H1 (cell line): ENCODE data around the gene PDP2. TPM values are rescaled to one million over a fixed set of nuclear protein-coding genes. Genes with fewer than 3 reads are reported as not detected.

Experiments used
- CTCF ChIA-PET: fragments of 300-600 bp; sonication (Branson Sonifier 250); formaldehyde crosslinking; loops from one replicate; lab custom pipeline; 2021; ENCODE audit not compliant: partially characterized antibody; lab: Charles Lee
- POLR2A ChIA-PET: fragments of 300-600 bp; sonication (Branson Sonifier 250); formaldehyde crosslinking; loops from one replicate; lab custom pipeline; 2021; ENCODE audit warnings: inconsistent platforms; ENCODE audit not compliant: partially characterized antibody; lab: Charles Lee
- DNase-seq, 2 experiments: peaks; one replicate each; pipeline versions ENCODE4 v3.0.0 to v3.0.0-alpha.2; 2010 to 2022; ENCODE audit warnings: low spot score in 2 of 2, low read depth in 1 of 2, mixed read lengths in 1 of 2
- FAIRE-seq: peaks from 2 replicates; lab custom pipeline; 2011; peaks lifted over from hg19 to GRCh38; lab: Jason Lieb, UNC
- H2AFZ ChIP-seq: 2 replicates; pipeline ENCODE4 v1.8.1; 2012; ENCODE audit warnings: low read length, inconsistent platforms
- H2AK5ac ChIP-seq: 2 replicates; pipeline ENCODE4 v1.6.1; 2013; ENCODE audit warnings: low read depth, low read length
- H2BK120ac ChIP-seq: replicated peaks from 2 replicates; pipeline ENCODE3; 2013; ENCODE audit warnings: low read depth, low read length, inconsistent platforms
- H2BK12ac ChIP-seq: 2 replicates; pipeline ENCODE4 v1.6.1; 2013; ENCODE audit warnings: low read depth, low read length
- H2BK15ac ChIP-seq: 2 replicates; pipeline ENCODE4 v1.6.1; 2013; ENCODE audit warnings: low read length
- H2BK20ac ChIP-seq: 2 replicates; pipeline ENCODE4 v1.6.1; 2013; ENCODE audit warnings: low read length
- H2BK5ac ChIP-seq: 2 replicates; pipeline ENCODE4 v1.6.1; 2013; ENCODE audit warnings: low read depth, low read length
- H3K14ac ChIP-seq: 2 replicates; pipeline ENCODE4 v1.6.1; 2013; ENCODE audit warnings: inconsistent platforms; ENCODE audit not compliant: insufficient read length
- H3K18ac ChIP-seq: 2 replicates; pipeline ENCODE4 v1.6.1; 2013; ENCODE audit warnings: low read length; ENCODE audit errors: extremely low read depth
- H3K23ac ChIP-seq: 2 replicates; pipeline ENCODE4 v1.6.1; 2013; ENCODE audit warnings: inconsistent platforms; ENCODE audit not compliant: insufficient read length
- H3K23me2 ChIP-seq: 2 replicates; pipeline ENCODE4 v1.6.1; 2013; ENCODE audit warnings: low read depth, low read length
- H3K27ac ChIP-seq: 2 replicates; pipeline ENCODE4 v1.6.1; 2011; ENCODE audit warnings: low read depth, low read length, inconsistent platforms
- H3K27me3 ChIP-seq, 4 experiments: replicated peaks in 1 of 4; 1 replicate in 1 of 4; 2 replicates in 3 of 4; pipeline versions ENCODE4 v1.6.1 to v1.8.1; 2011 to 2013; ENCODE audit warnings: low read length in 3 of 4, mild to moderate bottlenecking in 3 of 4, inconsistent platforms in 2 of 4, mixed read lengths in 2 of 4, moderate library complexity in 1 of 4; ENCODE audit not compliant: control insufficient read depth in 3 of 4, insufficient read depth in 3 of 4; ENCODE audit errors: extremely low read depth in 1 of 4
- H3K36me3 ChIP-seq, 4 experiments: 2 replicates each; pipeline versions ENCODE4 v1.6.1 to v1.8.1; 2011 to 2013; ENCODE audit warnings: mild to moderate bottlenecking in 4 of 4, low read length in 3 of 4, moderate library complexity in 2 of 4, control low read depth in 1 of 4, inconsistent platforms in 1 of 4; ENCODE audit not compliant: insufficient read depth in 4 of 4, control insufficient read depth in 2 of 4
- H3K4ac ChIP-seq: replicated peaks from 2 replicates; pipeline ENCODE3; 2013; ENCODE audit warnings: low read length, low read depth, mixed read lengths, inconsistent platforms; ENCODE audit not compliant: insufficient read length
- H3K4me1 ChIP-seq, 4 experiments: replicated peaks in 1 of 4; 1 replicate in 1 of 4; 2 replicates in 3 of 4; pipeline versions ENCODE4 v1.6.1 to v1.8.1; 2011 to 2013; ENCODE audit warnings: low read length in 3 of 4, inconsistent platforms in 2 of 4, mixed read lengths in 1 of 4; ENCODE audit not compliant: insufficient read depth in 4 of 4, control insufficient read depth in 3 of 4
- H3K4me2 ChIP-seq, 2 experiments: 2 replicates each; pipeline versions ENCODE4 v1.6.1 to v1.8.1; 2011 to 2013; ENCODE audit warnings: low read depth in 2 of 2, low read length in 2 of 2, control low read depth in 1 of 2, inconsistent platforms in 1 of 2, mild to moderate bottlenecking in 1 of 2; ENCODE audit not compliant: insufficient read depth in 1 of 2
- H3K4me3 ChIP-seq, 4 experiments: fragments of 200-600, 300-600 bp in 1 of 4; sonication (generic), shearing (Covaris generic), sonication (Bioruptor Twin) in 1 of 4; 2 replicates each; pipeline versions ENCODE4 v1.5.1 to v1.8.1; 2011 to 2016; ENCODE audit warnings: low read length in 4 of 4, low read depth in 3 of 4, control low read depth in 2 of 4, inconsistent platforms in 2 of 4, mild to moderate bottlenecking in 2 of 4, mixed read lengths in 1 of 4, moderate library complexity in 1 of 4; ENCODE audit not compliant: insufficient read depth in 2 of 4; ENCODE audit errors: extremely low read depth in 1 of 4
- H3K56ac ChIP-seq: replicated peaks from 2 replicates; pipeline ENCODE3; 2013; ENCODE audit warnings: low read depth, mild to moderate bottlenecking, mixed read lengths, low read length, inconsistent platforms; ENCODE audit not compliant: insufficient read length
- H3K79me1 ChIP-seq: 2 replicates; pipeline ENCODE4 v1.6.1; 2013; ENCODE audit warnings: low read depth, low read length, control low read depth
- H3K79me2 ChIP-seq, 2 experiments: 2 replicates each; pipeline versions ENCODE4 v1.6.1 to v1.8.1; 2012 to 2013; ENCODE audit warnings: low read length in 2 of 2, mild to moderate bottlenecking in 2 of 2, inconsistent platforms in 1 of 2; ENCODE audit not compliant: insufficient read depth in 2 of 2, control insufficient read depth in 1 of 2
- H3K9ac ChIP-seq, 4 experiments: replicated peaks in 1 of 4; 1 replicate in 1 of 4; 2 replicates in 3 of 4; pipeline versions ENCODE4 v1.6.1 to v1.8.1; 2011 to 2013; ENCODE audit warnings: low read depth in 3 of 4, low read length in 3 of 4, control low read depth in 2 of 4, mild to moderate bottlenecking in 2 of 4, moderate library complexity in 2 of 4, inconsistent platforms in 1 of 4; ENCODE audit errors: extremely low read depth in 1 of 4
- H3K9me3 ChIP-seq, 2 experiments: 2 replicates each; pipeline versions ENCODE4 v1.6.1 to v1.8.1; 2012 to 2013; ENCODE audit warnings: mild to moderate bottlenecking in 2 of 2, moderate library complexity in 2 of 2, control low read depth in 1 of 2, inconsistent platforms in 1 of 2, low read depth in 1 of 2, low read length in 1 of 2, mixed read lengths in 1 of 2; ENCODE audit not compliant: insufficient read depth in 2 of 2
- H4K20me1 ChIP-seq, 2 experiments: replicated peaks in 1 of 2; 2 replicates each; pipeline versions ENCODE3 to v1.8.1; 2011 to 2013; ENCODE audit warnings: inconsistent platforms in 2 of 2, low read length in 2 of 2, mild to moderate bottlenecking in 1 of 2; ENCODE audit not compliant: insufficient read depth in 2 of 2, control insufficient read depth in 1 of 2
- H4K5ac ChIP-seq: 2 replicates; pipeline ENCODE4 v1.6.1; 2013; ENCODE audit warnings: low read length, low read depth, mixed read lengths, inconsistent platforms; ENCODE audit not compliant: insufficient read length
- H4K8ac ChIP-seq: 2 replicates; pipeline ENCODE4 v1.8.0; 2013; ENCODE audit warnings: mild to moderate bottlenecking, moderate library complexity, low read length, inconsistent platforms; ENCODE audit not compliant: insufficient read depth; ENCODE audit errors: extremely low read depth
- H4K91ac ChIP-seq: replicated peaks from 2 replicates; pipeline ENCODE3; 2013; ENCODE audit warnings: low read length, mixed read lengths, inconsistent platforms; ENCODE audit not compliant: insufficient read length
- BRCA1 ChIP-seq: IDR thresholded peaks from 2 replicates; pipeline ENCODE4 v1.6.1; 2012; ENCODE audit warnings: low read depth, low read length, improper control_type of control experiment
- CEBPB ChIP-seq: IDR thresholded peaks from 2 replicates; pipeline ENCODE4 v1.6.1; 2012; ENCODE audit warnings: low read depth, low read length
- CHD1 ChIP-seq: IDR thresholded peaks from 2 replicates; pipeline ENCODE4 v1.6.1; 2012; ENCODE audit warnings: low read depth, low read length, improper control_type of control experiment
- MAFK ChIP-seq: IDR thresholded peaks from 2 replicates; pipeline ENCODE4 v1.6.1; 2012; ENCODE audit warnings: low read depth, mild to moderate bottlenecking, improper control_type of control experiment, low read length
- POLR2AphosphoS5 ChIP-seq: IDR thresholded peaks from 2 replicates; pipeline ENCODE4 v1.6.1; 2011; ENCODE audit warnings: low read depth, low read length
- RNF2 ChIP-seq: fragments of 200-900, 300-1000 bp; sonication (generic); IDR thresholded peaks from 2 replicates; pipeline ENCODE4 v1.7.1; 2016; ENCODE audit warnings: borderline replicate concordance, low read depth, mild to moderate bottlenecking, antibody characterized with exemption, low read length; ENCODE audit not compliant: poor library complexity, severe bottlenecking; ENCODE audit errors: missing control alignments
- SIN3A ChIP-seq, 2 experiments: IDR thresholded peaks in 1 of 2; conservative IDR thresholded peaks in 1 of 2; 2 replicates each; pipeline ENCODE4 v1.6.1; 2011 to 2012; ENCODE audit warnings: low read length in 2 of 2, improper control_type of control experiment in 1 of 2, low read depth in 1 of 2, mild to moderate bottlenecking in 1 of 2
- SP1 ChIP-seq: IDR thresholded peaks from 2 replicates; pipeline ENCODE4 v1.6.1; 2011; ENCODE audit warnings: low read depth, low read length
- TEAD4 ChIP-seq: IDR thresholded peaks from 2 replicates; pipeline ENCODE4 v1.6.1; 2012; ENCODE audit warnings: low read depth, low read length, inconsistent platforms, mixed read lengths
- YY1 ChIP-seq: IDR thresholded peaks from 2 replicates; pipeline ENCODE4 v1.6.1; 2011; ENCODE audit warnings: low read depth, mild to moderate bottlenecking, low read length
- WGBS, 2 experiments: shearing (Covaris generic) in 1 of 2; methylation state at CpG; one replicate each; pipeline versions ENCODE4 v1.1.6 to v1.1.7; 2013 to 2015; ENCODE audit warnings: low lambda C conversion rate in 2 of 2, mixed read lengths in 2 of 2, inconsistent platforms in 1 of 2, low coverage in 1 of 2, missing lambda C conversion rate in 1 of 2; ENCODE audit not compliant: insufficient replicate concordance in 2 of 2, insufficient coverage in 1 of 2, insufficient read length in 1 of 2; ENCODE audit errors: extremely low coverage in 1 of 2, missing lambda C conversion rate in 1 of 2; 5-methylcytosine and 5-hydroxymethylcytosine counted together
- polyA plus RNA-seq, 7 experiments: library from polyadenylated mRNA; depleted of rRNA in 3 of 7; stranded (reverse) in 5 of 7; unstranded in 2 of 7; fragments of >200 nt in 5 of 7; fragments of 200-250 nt in 2 of 7; gene quantifications; 1 replicate in 5 of 7; 2 replicates in 1 of 7; 4 replicates in 1 of 7; pipeline versions ENCODE4 v1.2.1 to v1.2.3, GENCODE V29; 2011 to 2013; ENCODE audit warnings: missing spikeins in 2 of 7, mixed read lengths in 2 of 7
- total RNA-seq: library from RNA; stranded (reverse); fragmentation: NEBNext Ultra II Directional; extraction: Animal tissue kit (Norgen Biotek cat#: 25700); gene quantifications from 2 replicates; pipeline ENCODE4 v1.2.1, GENCODE V29; 2021
- TF ChIP-seq, protein P1 (sequence below): IDR thresholded peaks from 2 replicates; pipeline ENCODE4 v1.6.1; 2012; ENCODE audit warnings: low read length, inconsistent platforms

PDP2 gene
- total and polyA plus RNA-seq, 2 of the 8 experiments (the other 6 are each of a cell fraction or from before 2014, with no cell fraction given): 11.7 to 36.5 TPM

DNA sequence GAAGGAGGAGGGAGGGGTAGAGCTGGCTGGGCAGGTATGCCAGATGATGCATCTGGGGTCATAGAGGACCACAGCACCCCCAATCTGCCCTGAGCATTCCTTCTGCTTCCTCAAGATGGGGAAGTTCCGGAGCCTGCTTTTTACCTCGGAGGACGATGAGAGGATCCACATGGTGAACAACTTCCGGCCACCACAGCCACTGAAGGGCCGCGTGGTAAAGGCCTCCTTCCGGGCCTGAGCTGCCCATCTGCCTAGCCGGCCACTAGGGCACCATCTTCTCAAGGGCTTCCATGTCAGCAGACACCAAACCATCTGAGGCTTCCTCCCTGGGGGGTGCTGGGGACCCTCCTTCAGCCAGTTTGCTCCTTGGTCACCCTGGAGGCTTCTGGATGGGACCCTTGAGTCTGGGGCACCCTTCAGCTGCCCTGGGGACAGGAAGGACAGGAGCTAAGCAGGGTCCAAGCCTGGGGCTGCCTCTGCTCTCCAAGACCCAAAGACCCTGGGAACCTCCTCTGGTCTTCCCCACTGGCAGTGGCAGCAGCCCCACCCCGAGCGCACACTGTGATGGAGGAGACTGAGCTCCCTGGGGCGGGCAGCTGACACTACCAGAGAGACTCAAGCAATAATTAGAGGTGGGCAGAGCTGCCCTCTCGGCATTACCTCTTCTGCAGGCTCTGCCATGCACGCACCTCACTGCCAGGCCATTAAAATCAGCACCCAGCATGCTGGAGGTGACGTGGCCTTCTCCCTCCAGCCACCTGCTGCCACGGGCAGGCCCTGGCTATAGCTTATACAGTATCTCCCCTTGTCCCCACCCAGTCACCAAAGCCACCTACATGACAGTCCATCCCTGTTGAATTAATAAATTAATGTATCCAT lies 26.8 kb upstream of the PDP2 start:
- no peak overlapping the region for H2BK15ac ChIP-seq
- no peak overlapping the region for H4K8ac ChIP-seq
- no peaks in the 10 kb centered on the region for H3K4me1 ChIP-seq
- no peak overlapping the region for H2BK20ac ChIP-seq
- H2BK5ac ChIP-seq: no peak overlapping the region
- no peaks in the 10 kb centered on the region for H3K36me3 ChIP-seq
- H3K9me3 ChIP-seq: no peaks in the 10 kb centered on the region
- FAIRE-seq: no peak
- H3K27ac ChIP-seq: no peak overlapping the region
- no peak overlapping the region for H3K4me3 ChIP-seq
- no peak overlapping the region for H2AFZ ChIP-seq
- no peak overlapping the region for H3K4me2 ChIP-seq
- no peak overlapping the region for H3K9ac ChIP-seq
- H2AK5ac ChIP-seq: no peak overlapping the region
- ChIA-PET POLR2A (interaction anchor here (0.6 to 1.8 kb wide), 3 partner anchors 9 to 159 kb away, joined by 3 to 7 read pairs (median 3); no protein-coding TSS in a partner anchor), CTCF (interaction anchor here (0.6 to 9.3 kb wide), 10 partner anchors 9 to 369 kb away, joined by 3 to 80 read pairs (median 5); partner anchors contain the start of gene NAE1)
- no peak overlapping the region for H4K91ac ChIP-seq
- no peak overlapping the region for H3K23ac ChIP-seq
- H4K5ac ChIP-seq: no peak overlapping the region
- H3K27me3 ChIP-seq: no peaks in the 10 kb centered on the region
- H3K4ac ChIP-seq: no peak overlapping the region
- H2BK120ac ChIP-seq: no peak overlapping the region
- no peaks in the 10 kb centered on the region for H3K79me2 ChIP-seq
- 84% methylated on average over 15 of the region's 15 CpGs; no CpG with 5 or more reads in 1 of the 2 experiments for WGBS, 2 experiments
- no peak overlapping the region for H2BK12ac ChIP-seq
- H3K56ac ChIP-seq: no peak overlapping the region
- H3K23me2 ChIP-seq: no peaks in the 10 kb centered on the region
- no peak for DNase-seq
- no peak overlapping the region for H3K18ac ChIP-seq
- no peak overlapping the region for H3K14ac ChIP-seq
- H3K79me1 ChIP-seq: no peaks in the 10 kb centered on the region
- no peaks in the 10 kb centered on the region for H4K20me1 ChIP-seq
- TF ChIP-seq YY1: no peak
- no peak for TF ChIP-seq RNF2
- TF ChIP-seq CEBPB: no peak
- TF ChIP-seq POLR2AphosphoS5: no peak
- no peak for TF ChIP-seq TEAD4
- no peak for TF ChIP-seq SIN3A (conservative IDR thresholded peaks at IDR 0.05 in 1 of 2, IDR thresholded peaks at IDR 0.05 in 1 of 2; ENCODE audit: low read depth in 1 of 2, low read length in 2 of 2)
- TF ChIP-seq, protein P1, sequence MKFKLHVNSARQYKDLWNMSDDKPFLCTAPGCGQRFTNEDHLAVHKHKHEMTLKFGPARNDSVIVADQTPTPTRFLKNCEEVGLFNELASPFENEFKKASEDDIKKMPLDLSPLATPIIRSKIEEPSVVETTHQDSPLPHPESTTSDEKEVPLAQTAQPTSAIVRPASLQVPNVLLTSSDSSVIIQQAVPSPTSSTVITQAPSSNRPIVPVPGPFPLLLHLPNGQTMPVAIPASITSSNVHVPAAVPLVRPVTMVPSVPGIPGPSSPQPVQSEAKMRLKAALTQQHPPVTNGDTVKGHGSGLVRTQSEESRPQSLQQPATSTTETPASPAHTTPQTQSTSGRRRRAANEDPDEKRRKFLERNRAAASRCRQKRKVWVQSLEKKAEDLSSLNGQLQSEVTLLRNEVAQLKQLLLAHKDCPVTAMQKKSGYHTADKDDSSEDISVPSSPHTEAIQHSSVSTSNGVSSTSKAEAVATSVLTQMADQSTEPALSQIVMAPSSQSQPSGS: no peak
- no peak for TF ChIP-seq CHD1
- no peak for TF ChIP-seq BRCA1
- no peak for TF ChIP-seq SP1
- TF ChIP-seq MAFK: no peak
